HepG2 (cell line): Measurements from ENCODE around the gene DLX1. TPM values are rescaled to one million over a fixed set of nuclear protein-coding genes. Genes with fewer than 3 reads are reported as not detected.

Experiments
- BCL6 ChIP-seq: IDR thresholded peaks from 2 replicates; pipeline ENCODE4 v1.6.1; 2016; ENCODE audit warnings: missing genetic modification reagents, missing compliant biosample characterization
- GZF1 ChIP-seq: sonication (generic); formaldehyde crosslinking; IDR thresholded peaks from 2 replicates; pipeline ENCODE4 v1.5.1; 2020; ENCODE audit warnings: mild to moderate bottlenecking, missing genetic modification reagents
- HNF4G ChIP-seq, 2 experiments: sonication (generic) in 1 of 2; formaldehyde crosslinking in 1 of 2; IDR thresholded peaks; 2 replicates each; pipeline versions ENCODE4 v1.4.0 to v1.6.1; 2011 to 2020; ENCODE audit warnings: borderline replicate concordance in 2 of 2, low read depth in 2 of 2, mild to moderate bottlenecking in 2 of 2, low read length in 1 of 2, missing genetic modification reagents in 1 of 2, moderate library complexity in 1 of 2
- NR2C2 ChIP-seq: sonication (generic); formaldehyde crosslinking; IDR thresholded peaks from 2 replicates; pipeline ENCODE4 v1.4.0; 2020; ENCODE audit warnings: missing genetic modification reagents, mild to moderate bottlenecking, moderate library complexity, borderline replicate concordance
- PHF8 ChIP-seq: sonication (generic); formaldehyde crosslinking; IDR thresholded peaks from 2 replicates; pipeline ENCODE4 v1.5.0; 2020; ENCODE audit warnings: missing genetic modification reagents
- PITX1 ChIP-seq: sonication (generic); formaldehyde crosslinking; IDR thresholded peaks from 2 replicates; pipeline ENCODE4 v1.5.1; 2020; ENCODE audit warnings: mild to moderate bottlenecking, missing genetic modification reagents
- RBM39 ChIP-seq: fragments of 200-400 bp; formaldehyde crosslinking; IDR thresholded peaks from one replicate; pipeline ENCODE4 v1.6.1; 2018; ENCODE audit warnings: antibody characterized with exemption, mild to moderate bottlenecking, low read depth, low read length; ENCODE audit not compliant: poor library complexity, severe bottlenecking
- STAG1 ChIP-seq: sonication (generic); formaldehyde crosslinking; IDR thresholded peaks from 2 replicates; pipeline ENCODE4 v1.4.0; 2020; ENCODE audit warnings: missing genetic modification reagents
- ZBTB20 ChIP-seq: sonication (generic); formaldehyde crosslinking; IDR thresholded peaks from 2 replicates; pipeline ENCODE4 v1.8.1; 2023; ENCODE audit warnings: missing genetic modification reagents, low read depth, mild to moderate bottlenecking, borderline replicate concordance
- ZNF10 ChIP-seq: sonication (generic); formaldehyde crosslinking; IDR thresholded peaks from 2 replicates; pipeline ENCODE4 v1.4.0; 2020; ENCODE audit warnings: mild to moderate bottlenecking, low read depth, missing genetic modification reagents, borderline replicate concordance
- polyA plus RNA-seq, 8 experiments: library from polyadenylated mRNA; depleted of rRNA in 3 of 8; stranded (reverse) in 7 of 8; unstranded in 1 of 8; fragments of >200 nt; fragmentation: Illumina TruSeq in 4 of 8; extraction: Trizol in 4 of 8; gene quantifications; 2 replicates each; pipeline versions ENCODE4 v1.2.1 to v1.2.3, GENCODE V29; 2011 to 2016; ENCODE audit warnings: low read depth in 4 of 8, missing spikeins in 1 of 8, mixed read lengths in 1 of 8; ENCODE audit not compliant: insufficient read depth in 1 of 8
- total RNA-seq, 5 experiments: library from RNA; depleted of rRNA; stranded (reverse); fragments of >200 nt; fragmentation: Illumina TruSeq; extraction: Trizol; gene quantifications; 2 replicates each; pipeline ENCODE4 v1.2.3, GENCODE V29; 2016; ENCODE audit warnings: low read depth in 1 of 5
- TF ChIP-seq, protein P1 (sequence below): sonication (generic); formaldehyde crosslinking; IDR thresholded peaks from 2 replicates; pipeline ENCODE4 v1.4.0; 2020; ENCODE audit warnings: missing genetic modification reagents
- TF ChIP-seq, protein P2 (sequence below), 2 experiments: fragments of 450-650 bp in 1 of 2; sonication (generic) in 1 of 2; formaldehyde crosslinking in 1 of 2; IDR thresholded peaks; 2 replicates each; pipeline versions ENCODE4 v1.6.1 to v1.8.0; 2016 to 2022; ENCODE audit warnings: antibody characterized with exemption in 1 of 2, mild to moderate bottlenecking in 1 of 2, missing genetic modification reagents in 1 of 2
- TF ChIP-seq, protein P3 (sequence below): sonication (generic); formaldehyde crosslinking; IDR thresholded peaks from 2 replicates; pipeline ENCODE4 v1.4.0; 2020; ENCODE audit warnings: missing genetic modification reagents

Gene DLX1
- total and polyA plus RNA-seq, 2 of the 13 experiments (the other 11 are each of a cell fraction or from before 2014, with no cell fraction given), result 0.18 to 0.86 TPM

DNA sequence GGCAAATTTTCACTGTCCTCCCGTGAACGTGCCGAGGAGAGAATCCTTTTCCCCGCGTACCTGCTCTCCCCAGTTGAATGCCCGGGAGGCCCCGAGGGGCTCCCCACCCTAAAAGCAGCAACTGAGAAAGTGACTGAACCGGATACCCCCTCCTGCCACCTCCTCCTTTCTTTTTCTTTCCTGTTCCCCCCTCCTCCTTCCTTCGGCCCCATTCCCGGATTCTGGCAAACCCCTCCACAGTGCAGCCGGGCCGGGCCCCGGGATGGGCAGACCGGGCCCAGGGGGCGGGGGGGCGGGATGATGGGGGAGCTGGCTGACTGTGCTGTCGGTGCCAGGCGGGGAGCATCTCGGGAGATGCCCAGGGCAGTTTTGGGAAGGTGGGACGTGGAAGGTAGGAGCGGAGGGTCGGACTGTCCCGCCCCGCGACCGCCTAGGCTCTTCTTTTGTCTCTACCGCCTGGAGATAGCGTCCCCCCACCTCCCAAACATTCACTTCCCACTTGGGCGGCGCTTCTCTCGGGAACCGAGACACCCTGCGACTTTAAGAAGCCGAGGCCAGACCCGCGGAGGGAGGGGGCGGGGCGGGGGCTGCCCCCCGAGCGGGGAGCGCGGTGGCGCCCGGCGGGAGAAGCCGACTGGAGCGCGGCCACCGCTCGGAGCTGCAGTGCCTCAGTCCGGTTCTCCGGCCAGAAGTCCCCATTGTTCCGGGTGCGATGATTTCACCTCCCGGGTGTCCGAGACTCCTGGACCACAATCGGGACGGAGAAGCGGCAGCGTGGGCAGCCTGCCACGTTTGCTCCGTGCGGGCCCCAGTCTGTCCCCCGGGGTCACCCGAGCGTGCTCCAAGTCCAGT lies 9.2 kb downstream of the DLX1 start (continued):
- TF ChIP-seq RBM39 (peak; percentile 16), STAG1 (CRISPR knock-in tag) (no peak), HNF4G (IDR thresholded peaks at IDR 0.05; ENCODE audit: borderline replicate concordance, low read depth, low read length) (no peak), HNF4G (CRISPR knock-in tag; IDR thresholded peaks at IDR 0.05; ENCODE audit: borderline replicate concordance, low read depth) (0 out of 2 replicates have a peak, but pooled peaks have one; percentile 22), NR2C2 (CRISPR knock-in tag) (0 out of 2 replicates have a peak, but pooled peaks have one; percentile 3), PHF8 (CRISPR knock-in tag) (no peak; the same call in 1 of the 2 replicates), BCL6 (CRISPR knock-in tag) (peak; percentile 44; the same call in 1 of the 2 replicates), ZNF10 (CRISPR knock-in tag) (0 out of 2 replicates have a peak, but pooled peaks have one; percentile 22), ZBTB20 (CRISPR knock-in tag) (0 out of 2 replicates have a peak, but pooled peaks have one; percentile 34), GZF1 (CRISPR knock-in tag) (0 out of 2 replicates have a peak, but pooled peaks have one; percentile 39), PITX1 (CRISPR knock-in tag) (no peak)
- TF ChIP-seq, protein P1, sequence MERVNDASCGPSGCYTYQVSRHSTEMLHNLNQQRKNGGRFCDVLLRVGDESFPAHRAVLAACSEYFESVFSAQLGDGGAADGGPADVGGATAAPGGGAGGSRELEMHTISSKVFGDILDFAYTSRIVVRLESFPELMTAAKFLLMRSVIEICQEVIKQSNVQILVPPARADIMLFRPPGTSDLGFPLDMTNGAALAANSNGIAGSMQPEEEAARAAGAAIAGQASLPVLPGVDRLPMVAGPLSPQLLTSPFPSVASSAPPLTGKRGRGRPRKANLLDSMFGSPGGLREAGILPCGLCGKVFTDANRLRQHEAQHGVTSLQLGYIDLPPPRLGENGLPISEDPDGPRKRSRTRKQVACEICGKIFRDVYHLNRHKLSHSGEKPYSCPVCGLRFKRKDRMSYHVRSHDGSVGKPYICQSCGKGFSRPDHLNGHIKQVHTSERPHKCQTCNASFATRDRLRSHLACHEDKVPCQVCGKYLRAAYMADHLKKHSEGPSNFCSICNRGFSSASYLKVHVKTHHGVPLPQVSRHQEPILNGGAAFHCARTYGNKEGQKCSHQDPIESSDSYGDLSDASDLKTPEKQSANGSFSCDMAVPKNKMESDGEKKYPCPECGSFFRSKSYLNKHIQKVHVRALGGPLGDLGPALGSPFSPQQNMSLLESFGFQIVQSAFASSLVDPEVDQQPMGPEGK (CRISPR knock-in tag), result peak; percentile 8
- TF ChIP-seq, protein P2, sequence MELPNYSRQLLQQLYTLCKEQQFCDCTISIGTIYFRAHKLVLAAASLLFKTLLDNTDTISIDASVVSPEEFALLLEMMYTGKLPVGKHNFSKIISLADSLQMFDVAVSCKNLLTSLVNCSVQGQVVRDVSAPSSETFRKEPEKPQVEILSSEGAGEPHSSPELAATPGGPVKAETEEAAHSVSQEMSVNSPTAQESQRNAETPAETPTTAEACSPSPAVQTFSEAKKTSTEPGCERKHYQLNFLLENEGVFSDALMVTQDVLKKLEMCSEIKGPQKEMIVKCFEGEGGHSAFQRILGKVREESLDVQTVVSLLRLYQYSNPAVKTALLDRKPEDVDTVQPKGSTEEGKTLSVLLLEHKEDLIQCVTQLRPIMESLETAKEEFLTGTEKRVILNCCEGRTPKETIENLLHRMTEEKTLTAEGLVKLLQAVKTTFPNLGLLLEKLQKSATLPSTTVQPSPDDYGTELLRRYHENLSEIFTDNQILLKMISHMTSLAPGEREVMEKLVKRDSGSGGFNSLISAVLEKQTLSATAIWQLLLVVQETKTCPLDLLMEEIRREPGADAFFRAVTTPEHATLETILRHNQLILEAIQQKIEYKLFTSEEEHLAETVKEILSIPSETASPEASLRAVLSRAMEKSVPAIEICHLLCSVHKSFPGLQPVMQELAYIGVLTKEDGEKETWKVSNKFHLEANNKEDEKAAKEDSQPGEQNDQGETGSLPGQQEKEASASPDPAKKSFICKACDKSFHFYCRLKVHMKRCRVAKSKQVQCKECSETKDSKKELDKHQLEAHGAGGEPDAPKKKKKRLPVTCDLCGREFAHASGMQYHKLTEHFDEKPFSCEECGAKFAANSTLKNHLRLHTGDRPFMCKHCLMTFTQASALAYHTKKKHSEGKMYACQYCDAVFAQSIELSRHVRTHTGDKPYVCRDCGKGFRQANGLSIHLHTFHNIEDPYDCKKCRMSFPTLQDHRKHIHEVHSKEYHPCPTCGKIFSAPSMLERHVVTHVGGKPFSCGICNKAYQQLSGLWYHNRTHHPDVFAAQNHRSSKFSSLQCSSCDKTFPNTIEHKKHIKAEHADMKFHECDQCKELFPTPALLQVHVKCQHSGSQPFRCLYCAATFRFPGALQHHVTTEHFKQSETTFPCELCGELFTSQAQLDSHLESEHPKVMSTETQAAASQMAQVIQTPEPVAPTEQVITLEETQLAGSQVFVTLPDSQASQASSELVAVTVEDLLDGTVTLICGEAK (IDR thresholded peaks at IDR 0.05), result no peak
- TF ChIP-seq, protein P2 (CRISPR knock-in tag; IDR thresholded peaks at IDR 0.05), result 0 out of 2 replicates have a peak, but pooled peaks have one; percentile 16
- TF ChIP-seq, protein P3, sequence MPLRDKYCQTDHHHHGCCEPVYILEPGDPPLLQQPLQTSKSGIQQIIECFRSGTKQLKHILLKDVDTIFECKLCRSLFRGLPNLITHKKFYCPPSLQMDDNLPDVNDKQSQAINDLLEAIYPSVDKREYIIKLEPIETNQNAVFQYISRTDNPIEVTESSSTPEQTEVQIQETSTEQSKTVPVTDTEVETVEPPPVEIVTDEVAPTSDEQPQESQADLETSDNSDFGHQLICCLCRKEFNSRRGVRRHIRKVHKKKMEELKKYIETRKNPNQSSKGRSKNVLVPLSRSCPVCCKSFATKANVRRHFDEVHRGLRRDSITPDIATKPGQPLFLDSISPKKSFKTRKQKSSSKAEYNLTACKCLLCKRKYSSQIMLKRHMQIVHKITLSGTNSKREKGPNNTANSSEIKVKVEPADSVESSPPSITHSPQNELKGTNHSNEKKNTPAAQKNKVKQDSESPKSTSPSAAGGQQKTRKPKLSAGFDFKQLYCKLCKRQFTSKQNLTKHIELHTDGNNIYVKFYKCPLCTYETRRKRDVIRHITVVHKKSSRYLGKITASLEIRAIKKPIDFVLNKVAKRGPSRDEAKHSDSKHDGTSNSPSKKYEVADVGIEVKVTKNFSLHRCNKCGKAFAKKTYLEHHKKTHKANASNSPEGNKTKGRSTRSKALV (CRISPR knock-in tag), result no peak
